DOHH2 (cell line): ENCODE measurements around the gene ZRSR2.

ENCODE experiments used
- EZH2phosphoT487 ChIP-seq: fragments of 200-600 bp; sonication (generic); IDR thresholded peaks from 2 replicates; pipeline ENCODE4 v1.6.1; 2017; ENCODE audit warnings: borderline replicate concordance, mild to moderate bottlenecking, antibody characterized with exemption, low read length, moderate library complexity, mixed read lengths
- TF ChIP-seq, protein P1 (sequence below): fragments of 200-600 bp; sonication (generic); IDR thresholded peaks from one replicate; pipeline ENCODE4 v1.5.1; 2014; ENCODE audit warnings: antibody characterized with exemption, mild to moderate bottlenecking, low read depth, low read length; ENCODE audit not compliant: poor library complexity, severe bottlenecking

GRCh38 chrX:15816438-15816809 is 26.1 kb downstream of the ZRSR2 start:
- TF ChIP-seq, protein P1, sequence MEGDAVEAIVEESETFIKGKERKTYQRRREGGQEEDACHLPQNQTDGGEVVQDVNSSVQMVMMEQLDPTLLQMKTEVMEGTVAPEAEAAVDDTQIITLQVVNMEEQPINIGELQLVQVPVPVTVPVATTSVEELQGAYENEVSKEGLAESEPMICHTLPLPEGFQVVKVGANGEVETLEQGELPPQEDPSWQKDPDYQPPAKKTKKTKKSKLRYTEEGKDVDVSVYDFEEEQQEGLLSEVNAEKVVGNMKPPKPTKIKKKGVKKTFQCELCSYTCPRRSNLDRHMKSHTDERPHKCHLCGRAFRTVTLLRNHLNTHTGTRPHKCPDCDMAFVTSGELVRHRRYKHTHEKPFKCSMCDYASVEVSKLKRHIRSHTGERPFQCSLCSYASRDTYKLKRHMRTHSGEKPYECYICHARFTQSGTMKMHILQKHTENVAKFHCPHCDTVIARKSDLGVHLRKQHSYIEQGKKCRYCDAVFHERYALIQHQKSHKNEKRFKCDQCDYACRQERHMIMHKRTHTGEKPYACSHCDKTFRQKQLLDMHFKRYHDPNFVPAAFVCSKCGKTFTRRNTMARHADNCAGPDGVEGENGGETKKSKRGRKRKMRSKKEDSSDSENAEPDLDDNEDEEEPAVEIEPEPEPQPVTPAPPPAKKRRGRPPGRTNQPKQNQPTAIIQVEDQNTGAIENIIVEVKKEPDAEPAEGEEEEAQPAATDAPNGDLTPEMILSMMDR = peak; percentile 2
- no peak for TF ChIP-seq EZH2phosphoT487
